Measurements from ENCODE around the gene NDUFA11. TPM values are rescaled to one million over a fixed set of nuclear protein-coding genes. Genes with fewer than 3 reads are reported as not detected.
"Not testable (repeated sequence)": the region's sequence is repeated elsewhere in the genome, so short reads cannot be mapped to it uniquely, and the experiment has no call there.

The NDUFA11 gene
- total RNA-seq, 1 donor from 2014 or later = 203 TPM

GRCh38 chr19:5850189-5850588, 53.4 kb downstream of the NDUFA11 start:
- H3K4me3 ChIP-seq (ENCODE audit: low read depth, low read length) = no peak overlapping the region
- TF ChIP-seq CTCF (IDR thresholded peaks at IDR 0.05; ENCODE audit: insufficient read depth, low read length, poor library complexity, severe bottlenecking) = no peak
- DNase-seq (ENCODE audit: low read depth) = no peak
- H3K36me3 ChIP-seq (ENCODE audit: control insufficient read depth, insufficient read depth, low read length) = no peaks in the 10 kb centered on the region
- H3K27me3 ChIP-seq (ENCODE audit: control insufficient read depth, insufficient read depth, low read length) = peaks cover 9% of the 10 kb centered on the region

GRCh38 chr19:5848621-5849020, 55.0 kb downstream of the NDUFA11 start:
- not testable (repeated sequence) for H3K4me3 ChIP-seq (ENCODE audit: low read depth, low read length); H3K27me3 ChIP-seq (ENCODE audit: control insufficient read depth, insufficient read depth, low read length); H3K36me3 ChIP-seq (ENCODE audit: control insufficient read depth, insufficient read depth, low read length); DNase-seq (ENCODE audit: low read depth)

- H3K4me3 ChIP-seq (ENCODE audit: low read depth, low read length); DNase-seq (ENCODE audit: low read depth); H3K36me3 ChIP-seq (ENCODE audit: control insufficient read depth, insufficient read depth, low read length); H3K27me3 ChIP-seq (ENCODE audit: control insufficient read depth, insufficient read depth, low read length): not testable (repeated sequence)
Measured at GRCh38 chr19:5847846-5848245, 55.7 kb downstream of the NDUFA11 start.

Other genes with a start within 250 kb of the NDUFA11 start
- gene MICOS13, start 223.3 kb downstream of the NDUFA11 start, total RNA-seq = 47.0 and 55.4 TPM in 2 replicates
- gene HSD11B1L, start 222.8 kb downstream of the NDUFA11 start, total RNA-seq = 7.4 and 11.4 TPM in 2 replicates
- 1,562 and 1,717 TPM in 2 replicates for gene RPL36, start 213.5 kb downstream of the NDUFA11 start, total RNA-seq
- 151 and 173 TPM in 2 replicates for gene LONP1, start 183.6 kb downstream of the NDUFA11 start, total RNA-seq
- gene CATSPERD, start 183.2 kb downstream of the NDUFA11 start, total RNA-seq = not detected in 2 replicates
- 1.4 and 2.2 TPM in 2 replicates for gene PRR22, start 119.0 kb downstream of the NDUFA11 start, total RNA-seq
- 43.4 and 53.0 TPM in 2 replicates for gene DUS3L, start 112.6 kb downstream of the NDUFA11 start, total RNA-seq
- 0.14 and 1.0 TPM in 2 replicates for gene NRTN, start 98.7 kb downstream of the NDUFA11 start, total RNA-seq
- gene FUT6, start 64.1 kb downstream of the NDUFA11 start, total RNA-seq = 0.82 and 0.84 TPM in 2 replicates
- 8.8 and 9.1 TPM in 2 replicates for gene FUT3, start 52.3 kb downstream of the NDUFA11 start, total RNA-seq
- not detected in 2 replicates for gene FUT5, start 33.2 kb downstream of the NDUFA11 start, total RNA-seq
- 4.3 and 5.5 TPM in 2 replicates for gene VMAC, start 1.1 kb upstream of the NDUFA11 start, total RNA-seq
- 2.3 and 3.4 TPM in 2 replicates for gene CAPS, start 10.5 kb upstream of the NDUFA11 start, total RNA-seq
- 70.0 and 76.1 TPM in 2 replicates for gene RANBP3, start 74.3 kb upstream of the NDUFA11 start, total RNA-seq
- 4.5 and 6.5 TPM in 2 replicates for gene RFX2, start 206.7 kb upstream of the NDUFA11 start, total RNA-seq
- not detected in 2 replicates for gene ACSBG2, start 231.9 kb upstream of the NDUFA11 start, total RNA-seq

All from kidney epithelial cell (primary cell).